Measurements from ENCODE around the gene CSTF3.
"Not testable (repeated sequence)": the region's sequence is repeated elsewhere in the genome, so short reads cannot be mapped to it uniquely, and the experiment has no call there.

CSTF3 gene

GRCh38 chr11:33161120-33162005 lies at the start of gene CSTF3:
Gene CSTF3 (minus strand): TSS chr11:33161480. CDS start chr11:33161325, 155 bp downstream.
- DNase-seq: peak; percentile 96

- DNase-seq: no peak
Measured at GRCh38 chr11:33208150-33208549, 46.9 kb upstream of the CSTF3 start.

- no peak for DNase-seq
Measured at GRCh38 chr11:33207408-33207985, 46.2 kb upstream of the CSTF3 start.

GRCh38 chr11:33197915-33198727 lies 36.8 kb upstream of the CSTF3 start:
- DNase-seq: no peak

- no peak for DNase-seq
Measured at GRCh38 chr11:33195462-33196173, 34.3 kb upstream of the CSTF3 start.

GRCh38 chr11:33194455-33194854 lies 33.2 kb upstream of the CSTF3 start:
- no peak for DNase-seq

- no peak for DNase-seq
Measured at GRCh38 chr11:33191467-33191866, 30.2 kb upstream of the CSTF3 start.

- no peak for DNase-seq
Measured at GRCh38 chr11:33187998-33188722, 26.9 kb upstream of the CSTF3 start.

- no peak for DNase-seq
Measured at GRCh38 chr11:33185756-33186155, 24.5 kb upstream of the CSTF3 start.

GRCh38 chr11:33182246-33182878 lies 21.1 kb upstream of the CSTF3 start:
- no peak for DNase-seq

GRCh38 chr11:33179348-33179803 lies 18.1 kb upstream of the CSTF3 start:
- DNase-seq: no peak

GRCh38 chr11:33178443-33179180 lies 17.3 kb upstream of the CSTF3 start:
- DNase-seq: no peak

- DNase-seq: no peak
Measured at GRCh38 chr11:33177676-33178336, 16.5 kb upstream of the CSTF3 start.

- not testable (repeated sequence) for DNase-seq
Measured at GRCh38 chr11:33176760-33177159, 15.5 kb upstream of the CSTF3 start.

GRCh38 chr11:33172996-33173395 lies 11.7 kb upstream of the CSTF3 start:
- no peak for DNase-seq

- DNase-seq: no peak
Measured at GRCh38 chr11:33172345-33172744, 11.1 kb upstream of the CSTF3 start.

- no peak for DNase-seq
Measured at GRCh38 chr11:33171251-33171650, 10.0 kb upstream of the CSTF3 start.

GRCh38 chr11:33168709-33169200 lies 7.5 kb upstream of the CSTF3 start:
- DNase-seq: no peak

- no peak for DNase-seq
Measured at GRCh38 chr11:33162831-33163230, 1.6 kb upstream of the CSTF3 start.

- DNase-seq: no peak
Measured at GRCh38 chr11:33160587-33160986, 693 bp downstream of the CSTF3 start.
